ENCODE measurements around the gene LMNA.
"Not testable (repeated sequence)": the region's sequence is repeated elsewhere in the genome, so short reads cannot be mapped to it uniquely, and the experiment has no call there.

Gene LMNA

GRCh38 chr1:156172696-156173470 lies 58.4 kb downstream of the LMNA start:
- H3K9me3 Mint-ChIP-seq: peaks cover 2% of the 10 kb centered on the region
- peaks cover 3% of the 10 kb centered on the region for H3K36me3 Mint-ChIP-seq (ENCODE audit: low read depth)
- peaks cover 8% of the 10 kb centered on the region for H3K27me3 Mint-ChIP-seq (ENCODE audit: low read depth)
- H3K4me1 Mint-ChIP-seq: peaks cover under 1% of the 10 kb centered on the region
- no peak overlapping the region for H3K27ac Mint-ChIP-seq
- H3K4me3 Mint-ChIP-seq: no peak overlapping the region
- TF ChIP-seq CTCF (IDR thresholded peaks at IDR 0.05; ENCODE audit: unreplicated experiment in 3 of 3): no peak

- no peaks in the 10 kb centered on the region for H3K9me3 Mint-ChIP-seq
- H3K4me3 Mint-ChIP-seq: no peak overlapping the region
- H3K4me1 Mint-ChIP-seq: peaks cover 5% of the 10 kb centered on the region
- no peak overlapping the region for H3K27ac Mint-ChIP-seq
- TF ChIP-seq CTCF (IDR thresholded peaks at IDR 0.05; ENCODE audit: unreplicated experiment in 3 of 3): no peak
- H3K27me3 Mint-ChIP-seq (ENCODE audit: low read depth): peaks cover 14% of the 10 kb centered on the region
- no peaks in the 10 kb centered on the region for H3K36me3 Mint-ChIP-seq (ENCODE audit: low read depth)
Measured at GRCh38 chr1:156176610-156177210, 62.2 kb downstream of the LMNA start.

GRCh38 chr1:156177919-156178654 lies 63.6 kb downstream of the LMNA start:
- Mint-ChIP-seq H3K9me3 (no peaks in the 10 kb centered on the region), H3K4me1 (peaks cover 5% of the 10 kb centered on the region), H3K27ac (peak overlapping the region in 1 of 3 experiments; percentile 35), H3K4me3 (no peak overlapping the region), H3K27me3 (ENCODE audit: low read depth) (peaks cover 11% of the 10 kb centered on the region), H3K36me3 (ENCODE audit: low read depth) (no peaks in the 10 kb centered on the region)
- no peak for TF ChIP-seq CTCF (IDR thresholded peaks at IDR 0.05; ENCODE audit: unreplicated experiment in 3 of 3)

- Mint-ChIP-seq H3K4me1 (peaks cover 5% of the 10 kb centered on the region), H3K4me3 (no peak overlapping the region), H3K27ac (no peak overlapping the region), H3K27me3 (ENCODE audit: low read depth) (peaks cover 11% of the 10 kb centered on the region), H3K36me3 (ENCODE audit: low read depth) (no peaks in the 10 kb centered on the region), H3K9me3 (no peaks in the 10 kb centered on the region)
- TF ChIP-seq CTCF (IDR thresholded peaks at IDR 0.05; ENCODE audit: unreplicated experiment in 3 of 3): no peak
Measured at GRCh38 chr1:156180471-156180870, 66.0 kb downstream of the LMNA start.

- Mint-ChIP-seq H3K4me3 (peak overlapping the region in 2 of 3 experiments; percentile 19 to 26), H3K27ac (peak overlapping the region; percentile 80 to 96 (median 94))
- not testable (repeated sequence) for H3K9me3 Mint-ChIP-seq; H3K27me3 Mint-ChIP-seq (ENCODE audit: low read depth); H3K4me1 Mint-ChIP-seq; H3K36me3 Mint-ChIP-seq (ENCODE audit: low read depth)
Measured at GRCh38 chr1:156181391-156181924, 66.9 kb downstream of the LMNA start.

GRCh38 chr1:156182010-156182779 lies 67.7 kb downstream of the LMNA start:
- H3K27me3 Mint-ChIP-seq (ENCODE audit: low read depth); H3K36me3 Mint-ChIP-seq (ENCODE audit: low read depth); H3K4me3 Mint-ChIP-seq; H3K4me1 Mint-ChIP-seq; H3K9me3 Mint-ChIP-seq: not testable (repeated sequence)
- peak overlapping the region; percentile 80 to 96 (median 94) for H3K27ac Mint-ChIP-seq

GRCh38 chr1:156186347-156187177 lies 72.1 kb downstream of the LMNA start:
- not testable (repeated sequence) for H3K9me3 Mint-ChIP-seq; H3K27ac Mint-ChIP-seq; H3K36me3 Mint-ChIP-seq (ENCODE audit: low read depth); H3K27me3 Mint-ChIP-seq (ENCODE audit: low read depth); H3K4me3 Mint-ChIP-seq; H3K4me1 Mint-ChIP-seq
